ENCODE results near the gene RNF32. TPM values are rescaled to one million over a fixed set of nuclear protein-coding genes. Genes with fewer than 3 reads are reported as not detected.

The RNF32 gene
- total and polyA plus RNA-seq, 12 donors: 0.21 to 1.00 (median 0.39) TPM; not detected in 3

DNA sequence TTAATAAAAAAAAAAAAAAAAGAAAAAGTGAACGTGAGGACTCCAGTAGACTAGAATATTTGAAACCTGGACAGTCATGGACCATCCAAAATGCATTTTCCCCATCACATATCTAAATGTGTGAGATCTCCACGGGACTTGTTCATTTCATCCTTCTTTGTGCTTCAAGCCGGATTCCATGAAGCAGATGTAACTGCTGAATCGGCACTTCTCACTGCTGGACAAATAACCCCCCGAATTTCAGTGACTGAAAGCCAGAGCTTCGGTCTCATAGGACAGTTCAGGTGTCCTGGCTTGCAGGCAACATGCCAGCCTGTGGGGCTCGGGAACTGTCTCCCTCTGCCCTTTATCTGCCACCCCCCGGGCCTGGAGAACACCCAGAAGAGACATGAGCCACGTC is 33.3 kb downstream of the RNF32 start:
- ATAC-seq (no peak), DNase-seq (no peak)
- H3K27me3 ChIP-seq: no peaks in the 10 kb centered on the region
- H3K27ac ChIP-seq: no peak overlapping the region
- no peaks in the 10 kb centered on the region for H3K9me3 ChIP-seq
- H3K4me1 ChIP-seq: no peaks in the 10 kb centered on the region
- intact Hi-C loops (cut with DNase I): no loop called here
- WGBS, 2 donors: 91 to 93% methylated on average over 9 of the region's 9 CpGs
- H3K4me3 ChIP-seq: no peak overlapping the region
- H3K36me3 ChIP-seq: peaks cover 0 to 81% (median 16%) of the 10 kb centered on the region in 9 donors
- TF ChIP-seq, protein P1, sequence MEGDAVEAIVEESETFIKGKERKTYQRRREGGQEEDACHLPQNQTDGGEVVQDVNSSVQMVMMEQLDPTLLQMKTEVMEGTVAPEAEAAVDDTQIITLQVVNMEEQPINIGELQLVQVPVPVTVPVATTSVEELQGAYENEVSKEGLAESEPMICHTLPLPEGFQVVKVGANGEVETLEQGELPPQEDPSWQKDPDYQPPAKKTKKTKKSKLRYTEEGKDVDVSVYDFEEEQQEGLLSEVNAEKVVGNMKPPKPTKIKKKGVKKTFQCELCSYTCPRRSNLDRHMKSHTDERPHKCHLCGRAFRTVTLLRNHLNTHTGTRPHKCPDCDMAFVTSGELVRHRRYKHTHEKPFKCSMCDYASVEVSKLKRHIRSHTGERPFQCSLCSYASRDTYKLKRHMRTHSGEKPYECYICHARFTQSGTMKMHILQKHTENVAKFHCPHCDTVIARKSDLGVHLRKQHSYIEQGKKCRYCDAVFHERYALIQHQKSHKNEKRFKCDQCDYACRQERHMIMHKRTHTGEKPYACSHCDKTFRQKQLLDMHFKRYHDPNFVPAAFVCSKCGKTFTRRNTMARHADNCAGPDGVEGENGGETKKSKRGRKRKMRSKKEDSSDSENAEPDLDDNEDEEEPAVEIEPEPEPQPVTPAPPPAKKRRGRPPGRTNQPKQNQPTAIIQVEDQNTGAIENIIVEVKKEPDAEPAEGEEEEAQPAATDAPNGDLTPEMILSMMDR (IDR thresholded peaks at IDR 0.05): no peak

DNA sequence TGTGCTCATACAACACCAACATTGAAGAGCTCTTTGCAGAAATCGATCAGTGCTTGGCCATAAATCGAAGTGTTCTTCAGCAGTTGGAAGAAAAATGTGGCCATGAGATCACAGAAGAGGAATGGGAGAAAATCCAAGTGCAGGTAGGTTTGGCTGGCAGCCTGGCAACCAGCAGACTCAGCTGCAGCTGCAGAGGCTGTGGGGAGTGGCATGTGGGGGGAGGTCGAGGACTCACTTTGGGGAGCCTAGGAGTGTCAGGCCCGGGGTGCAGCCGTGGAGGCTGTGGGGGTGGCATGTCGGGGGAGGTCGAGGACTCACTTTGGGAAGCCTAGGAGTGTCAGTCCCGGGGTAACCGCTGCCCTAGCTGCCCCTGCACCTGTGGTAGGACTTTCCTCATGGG is 35.1 kb downstream of the RNF32 start:
- Histone ChIP-seq H3K9me3 (no peaks in the 10 kb centered on the region), H3K4me3 (no peak overlapping the region), H3K27ac (no peak overlapping the region), H3K27me3 (no peaks in the 10 kb centered on the region), H3K36me3 (peaks cover 0 to 85% (median 18%) of the 10 kb centered on the region in 9 donors), H3K4me1 (no peaks in the 10 kb centered on the region)
- intact Hi-C loops (cut with DNase I): no loop called here
- 85 to 86% methylated on average over 9 of the region's 9 CpGs for WGBS, 2 donors
- TF ChIP-seq, protein P1 (IDR thresholded peaks at IDR 0.05): no peak
- peak in 1 of 8 donors; percentile 37 for ATAC-seq
- DNase-seq: no peak

DNA sequence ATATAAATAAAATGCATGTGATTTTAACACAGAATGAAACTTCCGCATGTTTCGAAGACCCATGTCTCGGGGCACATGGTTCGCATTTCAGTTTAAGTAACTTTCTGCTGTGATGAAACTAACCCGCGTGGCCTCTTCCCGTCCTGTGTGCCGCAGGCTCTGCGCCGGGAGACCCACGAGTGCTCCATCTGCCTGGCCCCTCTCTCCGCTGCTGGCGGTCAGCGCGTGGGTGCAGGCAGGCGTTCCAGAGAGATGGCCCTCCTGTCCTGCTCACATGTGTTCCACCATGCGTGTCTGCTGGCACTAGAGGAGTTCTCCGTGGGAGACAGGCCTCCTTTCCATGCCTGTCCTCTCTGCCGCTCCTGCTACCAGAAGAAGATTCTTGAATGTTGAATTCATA is 35.7 kb downstream of the RNF32 start:
- peaks cover 0 to 87% (median 18%) of the 10 kb centered on the region in 9 donors for H3K36me3 ChIP-seq
- intact Hi-C loops (cut with DNase I): no loop called here
- DNase-seq: no peak
- no peak overlapping the region for H3K27ac ChIP-seq
- no peak for ATAC-seq
- H3K4me1 ChIP-seq: no peaks in the 10 kb centered on the region
- H3K27me3 ChIP-seq: no peaks in the 10 kb centered on the region
- H3K4me3 ChIP-seq: no peak overlapping the region
- TF ChIP-seq, protein P1 (IDR thresholded peaks at IDR 0.05): no peak
- 90 to 98% methylated on average over 19 of the region's 19 CpGs for WGBS, 2 donors
- H3K9me3 ChIP-seq: no peaks in the 10 kb centered on the region

DNA sequence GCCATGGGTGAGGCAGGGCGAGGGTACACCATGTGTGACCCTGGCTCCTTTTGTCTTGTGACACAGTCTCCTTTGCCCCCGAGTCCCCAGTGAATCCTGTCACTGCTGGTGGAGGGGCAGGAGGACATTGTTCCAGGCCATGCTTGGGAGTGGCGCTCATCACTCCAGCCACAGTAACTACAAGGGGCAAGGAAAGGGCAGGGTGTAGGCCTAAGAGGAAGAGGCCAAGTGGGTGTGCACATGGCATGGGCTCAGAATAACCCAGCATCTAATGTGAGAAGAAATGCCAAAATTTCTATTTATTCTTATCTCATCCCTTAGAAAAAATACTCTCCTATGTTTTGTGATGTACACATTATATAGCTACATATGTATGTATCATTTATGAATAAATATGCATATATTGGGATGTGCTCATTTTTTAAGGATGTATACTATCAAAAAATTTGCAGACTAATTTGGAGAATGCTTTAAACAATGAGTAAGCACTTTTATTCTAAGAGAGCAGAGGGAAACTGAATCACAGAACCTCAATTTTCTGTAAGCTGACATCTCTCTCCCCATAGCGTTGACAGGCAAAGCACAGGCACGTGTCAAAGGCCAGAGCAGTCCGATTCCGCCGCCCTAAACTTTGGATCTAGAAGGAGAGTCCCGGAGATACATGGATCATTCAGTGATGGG is 36.9 kb downstream of the RNF32 start:
- WGBS, 2 donors: 83 to 87% methylated on average over 9 of the region's 9 CpGs
- H3K27ac ChIP-seq: no peak overlapping the region

More for the DNA sequence above, 36.9 kb downstream of the RNF32 start:
- TF ChIP-seq, protein P1 (IDR thresholded peaks at IDR 0.05): no peak
- Histone ChIP-seq H3K4me3 (no peak overlapping the region), H3K36me3 (peaks cover 0 to 90% (median 18%) of the 10 kb centered on the region in 9 donors), H3K9me3 (no peaks in the 10 kb centered on the region), H3K4me1 (no peaks in the 10 kb centered on the region), H3K27me3 (no peaks in the 10 kb centered on the region)
- DNase-seq (no peak), ATAC-seq (no peak)
- intact Hi-C loops (cut with DNase I): no loop called here

Measured in heart right ventricle (tissue), 16 donors.